NCI-H2107 (cell line): ENCODE results near the gene PLEKHG3.

Experiments used
- DNase-seq: peaks from one replicate; lab custom pipeline; 2025; lab: John Stamatoyannopoulos, UW

The PLEKHG3 gene

GRCh38 chr14:64786296-64787149, 82.3 kb downstream of the PLEKHG3 start:
- no peak for DNase-seq

GRCh38 chr14:64787619-64788018, 83.4 kb downstream of the PLEKHG3 start:
- DNase-seq: no peak

DNA sequence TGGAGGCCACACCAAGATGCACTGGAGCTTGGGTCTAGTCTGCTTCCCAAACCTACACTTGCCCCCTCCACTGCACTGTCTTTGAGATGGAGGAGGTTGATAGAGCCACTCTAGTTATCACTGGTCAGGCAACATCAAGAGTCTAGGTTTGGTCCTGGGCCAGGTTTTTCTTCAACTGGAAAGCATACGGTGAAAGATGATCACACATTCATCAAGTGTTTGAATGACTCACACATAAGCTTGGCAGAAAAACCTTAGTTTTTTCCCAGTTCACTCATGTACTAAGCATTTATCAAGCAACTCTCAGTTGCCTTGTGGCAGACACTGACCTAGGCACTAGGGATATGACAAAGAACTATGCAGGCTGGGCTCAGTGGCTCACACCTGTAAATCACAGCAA, 84.5 kb downstream of the PLEKHG3 start:
- peak; percentile 50 for DNase-seq

DNA sequence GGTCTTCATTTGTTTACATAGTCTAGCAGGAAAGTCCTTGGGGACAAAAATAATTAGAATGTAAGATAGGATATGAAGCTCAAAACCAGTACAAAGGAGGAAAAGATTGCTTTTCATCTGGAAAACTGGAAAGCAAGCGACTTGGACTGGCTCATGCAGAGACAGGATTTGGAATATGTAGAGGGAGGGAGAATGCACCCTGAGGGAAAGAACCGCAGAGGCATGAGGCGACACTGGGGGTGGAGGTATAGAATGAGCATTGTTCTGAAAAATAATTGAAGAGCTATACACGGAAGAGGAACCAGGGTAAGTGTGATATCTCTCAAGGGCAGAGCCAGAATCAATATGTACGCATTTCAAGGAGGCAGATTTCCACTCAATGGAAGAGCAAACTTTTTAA, 85.5 kb downstream of the PLEKHG3 start:
- DNase-seq: no peak

- DNase-seq: no peak
These were observed 86.3 kb downstream of the PLEKHG3 start for GRCh38 chr14:64790478-64790877.

- no peak for DNase-seq
These were observed 88.0 kb downstream of the PLEKHG3 start for GRCh38 chr14:64792231-64792630.

DNA sequence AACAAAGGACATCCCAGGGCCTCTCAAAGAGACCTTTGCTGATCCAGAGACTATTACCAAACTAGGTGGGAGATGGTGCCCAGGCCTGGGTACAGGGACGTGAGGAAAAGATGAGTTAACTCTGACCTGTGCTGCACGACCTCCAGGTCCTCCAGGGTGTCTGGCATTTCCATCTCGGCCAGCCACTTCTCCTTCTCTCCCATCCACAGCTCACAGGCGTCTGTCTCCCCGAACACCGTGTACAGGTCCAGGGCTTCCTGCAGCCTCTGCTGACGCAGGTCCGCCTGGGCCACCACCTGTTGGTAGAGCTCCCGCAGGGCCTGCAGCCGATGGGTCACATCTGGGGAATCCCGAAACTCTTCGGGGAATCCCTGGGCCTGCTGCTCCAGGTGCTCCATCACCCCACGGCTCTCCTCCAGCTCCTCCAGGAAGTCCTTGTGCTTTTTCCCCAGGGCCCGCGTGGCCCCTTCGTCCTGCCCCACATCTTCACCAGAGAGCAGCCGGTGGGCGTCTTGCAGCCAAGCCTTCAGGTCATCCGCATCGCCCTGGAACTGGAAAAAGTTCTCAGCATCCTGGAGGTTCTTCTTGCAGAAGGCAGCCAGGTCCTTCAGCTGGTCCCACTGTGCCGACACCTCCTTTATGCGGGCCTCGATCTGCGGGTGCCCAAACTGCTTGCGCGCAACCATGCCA, 88.8 kb downstream of the PLEKHG3 start:
- DNase-seq: no peak

- DNase-seq: no peak
These were observed 91.0 kb downstream of the PLEKHG3 start for GRCh38 chr14:64795211-64795610.

DNA sequence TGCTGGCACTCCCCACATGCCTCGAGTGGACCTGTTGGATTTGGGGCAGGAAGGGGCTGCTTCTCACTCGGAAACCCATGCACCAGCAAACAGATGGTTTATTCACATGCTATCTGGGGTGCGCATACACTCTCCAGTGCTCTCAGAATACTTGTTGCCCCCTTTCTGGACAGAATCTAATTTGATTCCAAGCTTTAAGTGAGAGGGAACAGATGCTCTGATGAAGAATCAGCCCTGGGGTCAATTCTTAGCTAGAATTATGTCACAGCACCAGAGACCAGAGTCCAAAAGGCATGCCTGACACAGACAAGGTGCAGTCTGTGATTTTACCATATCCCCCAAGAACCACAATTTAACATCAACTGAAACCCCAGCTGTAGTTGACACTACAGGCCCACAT, 91.7 kb downstream of the PLEKHG3 start:
- DNase-seq: no peak

- no peak for DNase-seq
These were observed 92.1 kb downstream of the PLEKHG3 start for GRCh38 chr14:64796369-64796768.

- DNase-seq: no peak
These were observed 95.3 kb downstream of the PLEKHG3 start for GRCh38 chr14:64799555-64799954.
